ENCODE results near the gene RSRP1.
"Not testable (repeated sequence)": the region's sequence is repeated elsewhere in the genome, so short reads cannot be mapped to it uniquely, and the experiment has no call there.

RSRP1 gene

DNA sequence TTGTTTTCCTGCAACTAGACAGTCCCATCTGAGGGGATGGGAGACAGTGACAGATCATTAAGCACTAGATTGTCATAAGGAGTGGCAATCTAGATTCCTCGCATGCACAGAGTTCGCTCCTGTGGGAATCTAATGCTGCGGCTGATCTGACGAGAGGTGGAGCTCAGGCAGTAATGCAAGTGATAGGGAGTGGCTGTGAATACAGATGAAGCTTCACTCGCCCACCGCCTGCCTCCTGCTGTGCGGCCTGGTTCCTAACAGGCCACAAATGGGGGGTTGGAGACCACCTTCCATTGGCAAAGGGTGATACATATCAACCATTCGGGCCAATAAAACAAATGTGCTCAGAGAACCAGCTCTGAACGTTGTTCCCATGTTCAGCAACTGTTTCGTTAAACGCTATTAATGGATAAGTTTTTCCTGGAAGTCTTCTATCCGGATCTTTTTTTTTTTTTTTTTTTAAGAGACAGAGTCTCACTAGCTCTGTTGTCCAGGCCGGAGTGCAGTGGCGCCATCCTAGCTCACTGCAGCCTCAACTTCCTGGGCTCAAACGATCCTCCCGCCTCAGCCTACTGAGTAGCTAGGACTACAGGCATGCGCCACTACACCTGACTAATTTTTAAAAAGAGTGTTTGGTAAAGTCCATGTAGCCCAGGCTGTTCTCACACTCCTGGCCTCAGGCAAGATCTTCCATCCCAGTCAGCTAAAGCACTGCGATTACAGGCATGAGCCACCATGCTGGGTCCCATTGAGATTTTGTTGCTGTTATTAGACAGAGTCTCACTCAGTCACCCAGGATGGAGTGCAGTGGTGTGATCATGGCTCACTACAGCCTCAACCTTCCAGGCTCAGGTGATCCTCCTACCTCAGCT, 8.7 kb upstream of the RSRP1 start:
- DNase-seq, result no peak

GRCh38 chr1:25253911-25254310, 6.7 kb upstream of the RSRP1 start:
- DNase-seq, result no peak

DNA sequence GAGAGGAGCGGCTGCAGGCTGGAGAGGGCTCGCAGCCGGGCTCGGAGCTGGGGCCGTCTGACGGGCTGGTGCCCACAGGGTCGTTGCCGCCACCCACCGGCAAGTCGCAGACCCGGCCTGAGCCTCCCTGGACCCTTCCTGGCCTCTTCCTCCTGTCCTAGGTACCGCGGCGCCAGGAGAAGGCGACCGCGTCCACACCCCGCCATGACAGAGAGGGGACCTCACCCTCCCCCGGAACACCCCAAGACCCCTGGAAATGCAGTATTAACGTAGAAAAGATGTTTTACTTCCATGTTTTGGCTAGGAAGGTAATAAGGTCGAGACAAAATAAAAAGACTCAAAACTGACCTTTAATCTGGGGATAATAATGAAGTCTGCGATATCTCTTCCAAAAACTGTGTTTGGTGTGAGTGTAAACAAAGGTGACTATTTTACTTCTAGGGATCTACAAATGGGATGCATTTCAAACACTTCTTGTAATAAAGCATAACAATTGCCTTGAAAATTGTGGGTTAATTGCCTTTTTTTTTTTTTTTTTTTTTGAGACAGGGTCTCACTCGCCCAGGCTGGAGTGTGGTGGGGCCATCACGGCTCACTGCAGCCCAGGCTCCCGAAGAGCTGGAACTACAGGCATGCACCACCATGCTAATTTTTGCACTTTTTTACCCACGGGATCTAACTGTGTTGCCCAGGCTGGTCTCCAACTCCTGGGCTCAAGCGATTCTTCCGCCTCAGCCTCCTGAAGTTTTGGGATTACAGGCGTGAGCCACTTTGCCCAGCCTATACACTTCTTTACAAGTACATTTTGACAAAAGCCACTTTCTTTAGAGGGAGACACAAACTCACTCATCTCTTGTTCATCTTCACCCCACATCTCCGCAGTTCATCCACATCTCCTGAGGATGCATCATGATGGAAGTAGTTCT, 838 bp upstream of the RSRP1 start:
- no peak for DNase-seq

DNA sequence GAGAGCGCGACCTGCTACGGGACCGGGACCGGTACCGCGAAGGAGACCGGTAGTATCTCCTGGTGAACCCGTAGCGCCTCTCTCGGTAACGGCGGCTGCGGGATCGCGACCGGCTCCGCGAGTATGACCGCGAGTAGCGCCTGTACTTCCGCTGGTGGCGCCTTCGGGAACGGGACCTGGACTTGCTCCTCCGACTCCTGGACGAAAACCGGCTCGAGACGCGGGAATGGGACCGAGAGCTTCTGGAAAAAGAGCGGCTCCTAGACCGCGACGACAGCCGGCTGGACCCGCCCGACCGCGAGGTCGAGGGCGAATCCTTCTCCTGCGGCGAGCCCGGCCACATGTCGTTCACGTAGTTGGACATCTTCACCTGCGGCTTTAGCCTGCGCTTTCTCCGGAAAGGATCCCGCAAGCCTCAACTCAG, 642 bp downstream of the RSRP1 start:
- peak; percentile 38 for DNase-seq

DNA sequence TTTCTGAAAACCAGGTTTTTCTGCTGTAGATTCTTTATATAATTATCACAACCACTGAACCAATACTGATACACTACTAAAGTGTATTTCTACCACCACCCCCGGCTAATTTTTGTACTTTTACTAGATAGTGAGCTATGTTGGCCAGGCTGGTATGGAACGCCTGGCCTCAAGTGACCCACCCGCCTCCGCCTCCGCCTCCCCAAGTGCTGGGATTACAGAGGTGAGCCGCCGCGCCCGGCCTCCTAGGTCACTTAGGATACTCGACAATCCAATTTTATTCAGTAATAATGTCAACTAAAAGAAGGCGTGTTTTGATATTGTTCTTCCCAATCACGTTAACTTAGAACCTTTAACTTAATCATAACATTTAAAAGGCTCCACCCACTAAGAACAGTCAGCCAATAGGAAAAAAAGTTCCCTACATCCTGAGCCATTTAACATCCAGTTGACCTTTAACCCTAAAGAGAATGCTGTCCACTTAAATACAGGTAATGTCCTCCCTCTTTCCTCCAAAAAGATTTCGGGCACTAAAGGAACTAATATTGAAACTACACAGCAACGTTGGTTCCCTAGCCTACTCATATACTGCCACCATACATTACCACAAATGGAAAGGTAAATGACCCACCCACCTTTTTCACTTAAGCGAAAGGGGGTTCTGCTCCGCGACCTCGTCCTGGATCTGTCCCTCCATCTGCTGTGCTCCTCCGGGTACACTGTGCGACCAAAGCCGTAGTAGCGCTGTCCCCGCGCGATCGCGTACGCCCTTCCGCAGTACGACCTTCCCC, 1.2 kb downstream of the RSRP1 start:
- peak; percentile 26 for DNase-seq

GRCh38 chr1:25245393-25245792, 1.9 kb downstream of the RSRP1 start:
- no peak for DNase-seq

- DNase-seq, result no peak
Measured at GRCh38 chr1:25243907-25244306, 3.3 kb downstream of the RSRP1 start.

DNA sequence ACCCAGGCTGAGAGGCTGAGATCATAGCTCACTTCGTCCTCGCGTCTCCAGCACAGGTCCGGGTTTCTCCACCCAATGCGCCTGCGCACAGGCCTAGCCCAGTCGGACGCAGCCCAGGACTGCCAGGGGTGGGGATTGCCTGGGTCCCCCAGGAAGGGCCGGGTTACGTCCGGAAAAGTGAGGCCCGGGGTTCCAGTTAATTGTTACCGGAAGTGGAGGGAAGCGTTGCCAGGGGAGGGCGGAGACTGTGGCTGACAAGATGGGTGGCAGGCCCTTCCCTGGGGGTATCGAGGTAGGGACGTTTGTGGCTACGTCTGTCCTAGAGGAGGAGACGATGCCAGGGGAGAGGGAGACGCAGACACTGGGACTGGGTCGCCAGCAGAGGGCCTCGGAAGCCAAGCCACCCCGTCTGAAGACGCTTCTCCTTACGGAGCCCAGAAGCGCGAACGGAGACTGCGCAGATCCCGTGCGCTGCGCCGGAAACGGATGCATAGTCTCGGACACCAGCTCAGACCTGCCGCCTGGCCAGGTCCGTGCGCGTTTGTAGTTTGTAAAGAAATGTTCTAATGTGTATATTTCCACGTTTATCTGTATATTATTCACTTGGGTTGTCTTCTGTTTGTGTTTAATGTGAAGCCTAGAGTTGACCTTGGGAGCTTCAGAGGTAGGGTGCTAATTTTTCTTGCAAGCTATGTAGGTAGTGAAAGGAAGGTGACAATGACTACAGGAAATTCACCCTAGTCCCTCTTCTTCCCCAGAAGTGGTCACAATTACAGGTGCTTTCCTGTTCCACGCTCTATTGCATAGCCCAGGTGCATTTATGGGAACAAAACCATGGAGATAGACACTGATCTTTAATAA, 7.3 kb downstream of the RSRP1 start:
- DNase-seq, result peak; percentile 93

DNA sequence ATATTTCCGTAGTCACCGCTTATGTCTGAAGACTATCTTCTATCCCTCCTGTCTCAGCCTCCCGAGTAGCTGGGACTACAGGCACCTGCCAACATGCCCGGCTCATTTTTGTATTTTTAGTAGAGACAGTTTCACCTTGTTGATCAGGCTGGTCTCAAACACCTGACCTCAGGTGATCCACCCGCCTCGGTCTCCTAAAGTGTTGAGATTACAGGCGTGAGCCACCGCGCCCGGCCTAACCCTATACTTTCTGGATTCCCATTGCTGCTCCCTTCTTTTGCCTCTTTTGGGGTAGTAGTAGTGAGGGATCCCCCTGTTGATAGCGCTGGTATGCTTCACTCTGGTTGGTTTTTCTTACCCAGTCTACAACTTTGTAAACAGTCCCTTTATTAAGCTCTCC, 9.2 kb downstream of the RSRP1 start:
- DNase-seq, result no peak

DNA sequence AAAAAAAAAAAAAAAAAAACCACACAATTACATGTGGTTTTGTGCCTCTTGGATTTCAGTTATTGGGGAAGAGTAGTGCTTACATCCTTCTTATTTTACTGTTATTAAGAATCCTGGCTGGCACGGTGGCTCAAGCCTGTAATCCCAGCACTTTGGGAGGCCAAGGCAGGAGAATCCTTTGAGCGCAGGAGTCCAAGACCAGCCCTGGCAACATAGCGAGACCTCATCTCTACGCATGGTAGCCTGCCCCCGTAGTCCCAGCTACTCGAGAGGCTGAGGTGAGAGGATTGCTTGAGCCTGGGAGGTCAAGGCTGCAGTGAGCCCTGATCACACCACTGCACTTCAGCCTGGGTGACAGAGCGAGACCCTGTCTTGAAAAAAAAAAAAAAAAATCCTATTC, 11.0 kb downstream of the RSRP1 start:
- not testable (repeated sequence) for DNase-seq

- not testable (repeated sequence) for DNase-seq
Measured at GRCh38 chr1:25235411-25235810, 11.8 kb downstream of the RSRP1 start.

DNA sequence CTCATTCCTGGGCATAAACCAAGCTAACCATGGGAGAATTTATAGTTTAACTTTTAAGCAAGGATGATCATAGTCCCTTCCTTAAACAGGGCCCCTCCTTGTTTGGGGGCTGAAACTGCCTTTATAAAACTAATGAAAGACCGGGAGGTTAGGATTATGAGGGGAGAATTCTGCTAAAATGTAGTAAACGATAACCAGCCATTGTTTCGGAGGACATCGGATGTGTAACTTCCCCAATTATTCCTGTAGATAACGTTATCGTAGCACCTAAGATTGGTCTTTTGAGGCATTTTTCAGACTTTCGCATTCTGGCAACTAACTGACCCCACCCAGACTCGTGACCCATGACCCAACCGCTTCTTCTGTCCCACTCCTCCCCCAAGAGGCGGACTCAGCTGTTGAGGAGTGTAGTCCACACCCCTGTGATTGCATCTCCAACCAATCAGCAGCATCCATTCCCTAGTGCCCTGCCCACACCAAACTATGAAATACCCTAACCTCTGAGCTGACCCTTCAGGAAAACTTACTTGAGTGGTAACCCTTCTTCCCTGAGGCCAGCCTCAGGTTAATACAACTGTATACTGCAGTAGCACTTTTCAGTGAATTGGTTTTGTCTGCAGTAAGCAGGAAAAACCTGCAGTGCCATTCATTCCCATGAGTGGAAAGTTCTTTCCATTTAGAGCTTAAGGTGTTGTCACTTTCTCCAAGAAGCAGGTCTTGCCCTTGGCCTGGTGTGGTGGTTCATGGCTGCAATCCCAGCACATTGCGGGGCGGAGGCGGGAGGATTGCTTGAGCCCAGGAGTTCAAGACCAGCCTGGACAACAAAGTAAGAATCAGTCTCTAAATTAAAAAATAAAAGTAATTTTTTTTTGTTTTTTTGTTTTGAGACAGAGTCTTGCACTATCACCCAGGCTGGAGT, 14.1 kb downstream of the RSRP1 start:
- DNase-seq, result peak; percentile 17

DNA sequence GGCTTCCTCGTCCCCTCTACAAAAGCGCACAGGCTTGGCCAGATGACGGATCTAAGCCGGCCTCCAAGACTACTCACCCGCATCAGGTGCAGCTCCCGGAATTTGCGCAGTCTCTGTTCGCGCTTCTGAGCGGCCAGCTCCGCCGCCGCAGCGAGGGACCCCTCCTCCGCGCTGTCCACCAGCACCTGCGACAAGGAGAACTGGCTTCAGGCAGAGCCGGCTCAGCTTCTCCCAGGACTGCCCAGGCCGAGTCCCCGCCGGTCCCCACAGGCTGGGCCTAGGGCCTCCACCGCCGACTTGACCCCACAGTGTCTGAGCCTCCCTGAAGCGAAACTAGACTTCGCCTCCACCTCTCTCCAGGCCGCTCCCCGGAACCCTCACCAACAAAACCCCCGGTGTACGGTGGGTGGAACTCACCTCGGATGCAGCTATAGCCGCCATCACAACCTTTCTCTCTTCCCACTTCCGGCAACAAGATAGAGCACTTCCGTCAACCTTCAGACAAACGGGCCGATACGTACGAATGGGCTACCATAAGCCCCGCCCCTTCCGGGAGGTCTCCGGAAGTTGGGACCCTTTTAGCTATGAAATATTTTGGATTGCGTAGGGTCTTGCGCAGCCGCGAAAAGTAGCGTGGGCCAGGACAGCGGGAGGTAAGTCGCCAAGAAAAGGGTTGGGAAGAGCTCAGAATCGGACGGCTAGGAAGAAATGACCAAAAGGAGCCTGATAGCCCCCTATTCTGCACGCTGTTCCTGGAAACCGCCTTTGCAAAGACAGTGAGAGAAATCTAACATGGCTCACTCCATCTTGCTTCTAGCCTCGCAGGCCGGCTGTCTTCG, 15.0 kb downstream of the RSRP1 start, which contains the start of gene SYF2:
SYF2 (minus strand) TSS at position 476 of the 839 bp plus-strand sequence; CDS start at position 441, 35 bp downstream.
- peak; percentile 93 for DNase-seq

GRCh38 chr1:25223471-25223870, 23.8 kb downstream of the RSRP1 start:
- DNase-seq, result no peak

- no peak for DNase-seq
Measured at GRCh38 chr1:25222606-25223005, 24.6 kb downstream of the RSRP1 start.

DNA sequence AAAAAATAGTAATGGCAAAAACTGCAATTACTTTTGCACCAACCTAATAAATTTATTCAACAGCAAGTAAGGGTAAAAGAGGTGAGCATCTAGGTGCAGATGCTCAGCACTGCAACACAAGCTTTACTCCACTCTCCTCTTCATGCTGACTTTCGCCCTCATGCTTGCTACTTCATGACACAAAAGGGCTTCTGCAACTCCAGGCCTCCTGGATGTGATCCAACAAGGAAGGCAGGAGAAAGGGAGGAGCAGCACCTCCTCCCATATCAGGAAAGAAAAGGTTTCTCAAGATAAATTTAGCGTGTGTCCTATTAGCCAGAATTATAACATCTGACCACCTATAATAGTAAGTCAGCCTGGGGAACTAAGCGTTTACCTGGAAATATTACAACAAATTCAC, 26.6 kb downstream of the RSRP1 start:
- no peak for DNase-seq

- no peak for DNase-seq
Measured at GRCh38 chr1:25219661-25220251, 27.5 kb downstream of the RSRP1 start.

GRCh38 chr1:25217598-25218232, 29.5 kb downstream of the RSRP1 start:
- DNase-seq, result no peak

- DNase-seq, result no peak
Measured at GRCh38 chr1:25217015-25217414, 30.2 kb downstream of the RSRP1 start.

All from NCI-H1105 treated with DMSO at 0.1 percent for 48 hours (cell line).